HepG2 (cell line): Measurements from ENCODE around the gene FAM83D. TPM values are rescaled to one million over a fixed set of nuclear protein-coding genes. Genes with fewer than 3 reads are reported as not detected.

Experiments used
- ATF7-NPFF ChIP-seq: sonication (generic); formaldehyde crosslinking; IDR thresholded peaks from 2 replicates; pipeline ENCODE4 v1.8.1; 2023; ENCODE audit warnings: mild to moderate bottlenecking, low read depth, missing genetic modification reagents, moderate library complexity
- MTF2 ChIP-seq: sonication (generic); formaldehyde crosslinking; IDR thresholded peaks from 2 replicates; pipeline ENCODE4 v1.5.0; 2020; ENCODE audit warnings: missing genetic modification reagents, borderline replicate concordance
- RBFOX2 ChIP-seq: fragments of 200-400 bp; formaldehyde crosslinking; IDR thresholded peaks from 2 replicates; pipeline ENCODE4 v1.6.1; 2017; ENCODE audit warnings: low read depth, mild to moderate bottlenecking, low read length
- SMAD3 ChIP-seq: sonication (generic); formaldehyde crosslinking; IDR thresholded peaks from 2 replicates; pipeline ENCODE4 v1.4.0; 2020; ENCODE audit warnings: missing genetic modification reagents
- SRSF4 ChIP-seq: fragments of 200-400 bp; formaldehyde crosslinking; IDR thresholded peaks from one replicate; pipeline ENCODE4 v1.6.1; 2018; ENCODE audit warnings: mild to moderate bottlenecking, low read depth, low read length, moderate library complexity; ENCODE audit not compliant: poor library complexity, severe bottlenecking
- polyA plus RNA-seq, 8 experiments: library from polyadenylated mRNA; depleted of rRNA in 3 of 8; stranded (reverse) in 7 of 8; unstranded in 1 of 8; fragments of >200 nt; fragmentation: Illumina TruSeq in 4 of 8; extraction: Trizol in 4 of 8; gene quantifications; 2 replicates each; pipeline versions ENCODE4 v1.2.1 to v1.2.3, GENCODE V29; 2011 to 2016; ENCODE audit warnings: low read depth in 4 of 8, missing spikeins in 1 of 8, mixed read lengths in 1 of 8; ENCODE audit not compliant: insufficient read depth in 1 of 8
- total RNA-seq, 5 experiments: library from RNA; depleted of rRNA; stranded (reverse); fragments of >200 nt; fragmentation: Illumina TruSeq; extraction: Trizol; gene quantifications; 2 replicates each; pipeline ENCODE4 v1.2.3, GENCODE V29; 2016; ENCODE audit warnings: low read depth in 1 of 5
- TF ChIP-seq, protein P1 (sequence below): IDR thresholded peaks from 2 replicates; pipeline ENCODE4 v1.6.1; 2016; ENCODE audit warnings: low read depth, borderline replicate concordance
- TF ChIP-seq, protein P2 (sequence below), 2 experiments: fragments of 450-650 bp in 1 of 2; sonication (generic) in 1 of 2; formaldehyde crosslinking in 1 of 2; IDR thresholded peaks; 2 replicates each; pipeline versions ENCODE4 v1.6.1 to v1.8.0; 2016 to 2022; ENCODE audit warnings: antibody characterized with exemption in 1 of 2, mild to moderate bottlenecking in 1 of 2, missing genetic modification reagents in 1 of 2
- TF ChIP-seq, protein P3 (sequence below): sonication (generic); formaldehyde crosslinking; IDR thresholded peaks from 2 replicates; pipeline ENCODE4 v1.4.0; 2020; ENCODE audit warnings: missing genetic modification reagents, borderline replicate concordance

FAM83D gene
- total and polyA plus RNA-seq, 2 of the 13 experiments (the other 11 are each of a cell fraction or from before 2014, with no cell fraction given): 51.4 to 64.0 TPM

DNA sequence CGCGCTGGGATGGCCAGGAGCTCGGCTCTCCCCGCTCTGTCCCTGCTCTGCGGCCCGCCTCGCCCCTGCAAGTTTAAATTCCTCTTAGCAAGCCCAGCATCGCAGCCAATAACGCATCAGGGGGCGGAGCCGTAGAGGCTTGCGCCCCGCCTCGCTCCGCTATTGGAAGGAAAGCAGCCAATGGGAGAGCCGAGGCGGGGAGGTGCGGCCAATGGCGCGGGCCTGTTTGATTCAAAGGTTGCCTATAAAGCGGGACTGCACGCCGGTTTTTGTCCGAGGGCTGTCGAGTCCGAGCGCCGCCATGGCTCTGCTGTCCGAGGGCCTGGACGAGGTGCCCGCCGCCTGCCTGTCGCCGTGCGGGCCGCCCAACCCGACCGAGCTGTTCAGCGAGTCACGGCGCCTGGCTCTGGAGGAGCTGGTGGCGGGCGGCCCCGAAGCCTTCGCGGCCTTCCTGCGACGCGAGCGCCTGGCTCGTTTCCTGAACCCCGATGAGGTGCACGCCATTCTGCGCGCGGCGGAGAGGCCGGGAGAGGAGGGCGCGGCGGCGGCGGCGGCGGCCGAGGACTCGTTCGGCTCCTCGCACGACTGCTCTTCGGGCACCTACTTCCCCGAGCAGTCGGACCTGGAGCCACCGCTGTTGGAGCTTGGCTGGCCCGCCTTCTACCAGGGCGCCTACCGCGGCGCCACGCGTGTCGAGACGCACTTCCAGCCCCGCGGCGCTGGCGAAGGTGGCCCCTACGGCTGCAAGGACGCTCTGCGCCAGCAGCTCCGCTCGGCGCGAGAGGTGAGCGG, at the start of gene FAM83D (continued):
- TF ChIP-seq, protein P1, sequence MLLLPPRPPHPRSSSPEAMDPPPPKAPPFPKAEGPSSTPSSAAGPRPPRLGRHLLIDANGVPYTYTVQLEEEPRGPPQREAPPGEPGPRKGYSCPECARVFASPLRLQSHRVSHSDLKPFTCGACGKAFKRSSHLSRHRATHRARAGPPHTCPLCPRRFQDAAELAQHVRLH (CRISPR knock-in tag): peak; percentile 96; the same call in 1 of the 2 replicates
- peak; percentile 95 for TF ChIP-seq MTF2 (CRISPR knock-in tag)
- peak; percentile 91 for TF ChIP-seq SMAD3
- TF ChIP-seq, protein P2, sequence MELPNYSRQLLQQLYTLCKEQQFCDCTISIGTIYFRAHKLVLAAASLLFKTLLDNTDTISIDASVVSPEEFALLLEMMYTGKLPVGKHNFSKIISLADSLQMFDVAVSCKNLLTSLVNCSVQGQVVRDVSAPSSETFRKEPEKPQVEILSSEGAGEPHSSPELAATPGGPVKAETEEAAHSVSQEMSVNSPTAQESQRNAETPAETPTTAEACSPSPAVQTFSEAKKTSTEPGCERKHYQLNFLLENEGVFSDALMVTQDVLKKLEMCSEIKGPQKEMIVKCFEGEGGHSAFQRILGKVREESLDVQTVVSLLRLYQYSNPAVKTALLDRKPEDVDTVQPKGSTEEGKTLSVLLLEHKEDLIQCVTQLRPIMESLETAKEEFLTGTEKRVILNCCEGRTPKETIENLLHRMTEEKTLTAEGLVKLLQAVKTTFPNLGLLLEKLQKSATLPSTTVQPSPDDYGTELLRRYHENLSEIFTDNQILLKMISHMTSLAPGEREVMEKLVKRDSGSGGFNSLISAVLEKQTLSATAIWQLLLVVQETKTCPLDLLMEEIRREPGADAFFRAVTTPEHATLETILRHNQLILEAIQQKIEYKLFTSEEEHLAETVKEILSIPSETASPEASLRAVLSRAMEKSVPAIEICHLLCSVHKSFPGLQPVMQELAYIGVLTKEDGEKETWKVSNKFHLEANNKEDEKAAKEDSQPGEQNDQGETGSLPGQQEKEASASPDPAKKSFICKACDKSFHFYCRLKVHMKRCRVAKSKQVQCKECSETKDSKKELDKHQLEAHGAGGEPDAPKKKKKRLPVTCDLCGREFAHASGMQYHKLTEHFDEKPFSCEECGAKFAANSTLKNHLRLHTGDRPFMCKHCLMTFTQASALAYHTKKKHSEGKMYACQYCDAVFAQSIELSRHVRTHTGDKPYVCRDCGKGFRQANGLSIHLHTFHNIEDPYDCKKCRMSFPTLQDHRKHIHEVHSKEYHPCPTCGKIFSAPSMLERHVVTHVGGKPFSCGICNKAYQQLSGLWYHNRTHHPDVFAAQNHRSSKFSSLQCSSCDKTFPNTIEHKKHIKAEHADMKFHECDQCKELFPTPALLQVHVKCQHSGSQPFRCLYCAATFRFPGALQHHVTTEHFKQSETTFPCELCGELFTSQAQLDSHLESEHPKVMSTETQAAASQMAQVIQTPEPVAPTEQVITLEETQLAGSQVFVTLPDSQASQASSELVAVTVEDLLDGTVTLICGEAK (IDR thresholded peaks at IDR 0.05): no peak
- TF ChIP-seq, protein P2 (CRISPR knock-in tag; IDR thresholded peaks at IDR 0.05): peak; percentile 82
- TF ChIP-seq SRSF4: peak; percentile 83
- peak; percentile 99 for TF ChIP-seq RBFOX2
- TF ChIP-seq, protein P3, sequence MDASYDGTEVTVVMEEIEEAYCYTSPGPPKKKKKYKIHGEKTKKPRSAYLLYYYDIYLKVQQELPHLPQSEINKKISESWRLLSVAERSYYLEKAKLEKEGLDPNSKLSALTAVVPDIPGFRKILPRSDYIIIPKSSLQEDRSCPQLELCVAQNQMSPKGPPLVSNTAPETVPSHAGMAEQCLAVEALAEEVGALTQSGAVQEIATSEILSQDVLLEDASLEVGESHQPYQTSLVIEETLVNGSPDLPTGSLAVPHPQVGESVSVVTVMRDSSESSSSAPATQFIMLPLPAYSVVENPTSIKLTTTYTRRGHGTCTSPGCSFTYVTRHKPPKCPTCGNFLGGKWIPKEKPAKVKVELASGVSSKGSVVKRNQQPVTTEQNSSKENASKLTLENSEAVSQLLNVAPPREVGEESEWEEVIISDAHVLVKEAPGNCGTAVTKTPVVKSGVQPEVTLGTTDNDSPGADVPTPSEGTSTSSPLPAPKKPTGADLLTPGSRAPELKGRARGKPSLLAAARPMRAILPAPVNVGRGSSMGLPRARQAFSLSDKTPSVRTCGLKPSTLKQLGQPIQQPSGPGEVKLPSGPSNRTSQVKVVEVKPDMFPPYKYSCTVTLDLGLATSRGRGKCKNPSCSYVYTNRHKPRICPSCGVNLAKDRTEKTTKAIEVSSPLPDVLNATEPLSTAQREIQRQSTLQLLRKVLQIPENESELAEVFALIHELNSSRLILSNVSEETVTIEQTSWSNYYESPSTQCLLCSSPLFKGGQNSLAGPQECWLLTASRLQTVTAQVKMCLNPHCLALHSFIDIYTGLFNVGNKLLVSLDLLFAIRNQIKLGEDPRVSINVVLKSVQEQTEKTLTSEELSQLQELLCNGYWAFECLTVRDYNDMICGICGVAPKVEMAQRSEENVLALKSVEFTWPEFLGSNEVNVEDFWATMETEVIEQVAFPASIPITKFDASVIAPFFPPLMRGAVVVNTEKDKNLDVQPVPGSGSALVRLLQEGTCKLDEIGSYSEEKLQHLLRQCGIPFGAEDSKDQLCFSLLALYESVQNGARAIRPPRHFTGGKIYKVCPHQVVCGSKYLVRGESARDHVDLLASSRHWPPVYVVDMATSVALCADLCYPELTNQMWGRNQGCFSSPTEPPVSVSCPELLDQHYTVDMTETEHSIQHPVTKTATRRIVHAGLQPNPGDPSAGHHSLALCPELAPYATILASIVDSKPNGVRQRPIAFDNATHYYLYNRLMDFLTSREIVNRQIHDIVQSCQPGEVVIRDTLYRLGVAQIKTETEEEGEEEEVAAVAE (CRISPR knock-in tag): peak; percentile 43; the same call in 1 of the 2 replicates
- peak; percentile 96 for TF ChIP-seq ATF7-NPFF (CRISPR knock-in tag)
